NCI-H2196 treated with DMSO at 0.1 percent for 48 hours (cell line): ENCODE measurements around the gene PRSS8.
"Not testable (repeated sequence)": the region's sequence is repeated elsewhere in the genome, so short reads cannot be mapped to it uniquely, and the experiment has no call there.

Source experiments
- DNase-seq: peaks from one replicate; lab custom pipeline; 2025; ENCODE audit not compliant: unreplicated experiment; lab: John Stamatoyannopoulos, UW

Gene PRSS8

GRCh38 chr16:31135535-31136286 lies at the start of gene PRSS8:
PRSS8 (minus strand) TSS chr16:31135727; CDS start chr16:31135498, 229 bp downstream.
- DNase-seq: peak; percentile 24

GRCh38 chr16:31184888-31185287 lies 49.4 kb upstream of the PRSS8 start:
- DNase-seq: no peak

DNA sequence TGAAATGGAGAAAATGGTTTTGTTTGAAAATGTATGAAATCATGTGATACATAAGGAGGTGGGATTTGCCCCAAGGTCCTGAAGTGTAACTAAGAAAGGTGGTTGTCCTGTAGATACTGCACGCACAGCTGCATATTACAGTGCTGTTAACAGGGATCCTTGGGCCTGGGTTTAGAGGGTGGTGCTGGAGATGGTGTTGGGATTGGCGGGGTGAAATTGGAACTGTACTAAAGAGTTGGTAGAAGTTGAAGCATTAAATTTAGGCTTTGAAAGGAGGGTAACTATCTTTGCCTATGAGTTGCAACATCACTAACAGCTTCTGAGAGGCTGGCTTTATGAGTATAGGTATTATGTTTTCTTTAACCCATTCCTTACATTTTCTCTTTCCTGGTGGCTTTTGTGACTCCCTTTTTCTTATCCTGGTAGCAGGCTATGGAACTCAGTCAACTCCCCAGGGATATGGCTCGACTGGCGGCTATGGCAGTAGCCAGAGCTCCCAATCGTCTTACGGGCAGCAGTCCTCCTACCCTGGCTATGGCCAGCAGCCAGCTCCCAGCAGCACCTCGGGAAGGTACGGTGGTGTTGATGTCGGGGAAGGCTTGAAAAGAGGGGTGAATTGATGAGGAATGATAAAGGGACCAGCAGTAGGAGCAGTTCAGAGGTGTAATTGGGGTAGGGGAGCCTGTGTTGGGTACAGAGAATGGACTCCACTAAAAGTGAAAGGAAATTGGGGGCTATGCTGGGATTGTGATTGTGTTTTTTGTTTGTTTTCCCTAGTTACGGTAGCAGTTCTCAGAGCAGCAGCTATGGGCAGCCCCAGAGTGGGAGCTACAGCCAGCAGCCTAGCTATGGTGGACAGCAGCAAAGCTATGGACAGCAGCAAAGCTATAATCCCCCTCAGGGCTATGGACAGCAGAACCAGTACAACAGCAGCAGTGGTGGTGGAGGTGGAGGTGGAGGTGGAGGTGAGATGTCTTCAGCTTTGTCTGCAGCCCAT lies 48.2 kb upstream of the PRSS8 start:
- DNase-seq: no peak

- DNase-seq: no peak
Measured at GRCh38 chr16:31182391-31182790, 46.9 kb upstream of the PRSS8 start.

DNA sequence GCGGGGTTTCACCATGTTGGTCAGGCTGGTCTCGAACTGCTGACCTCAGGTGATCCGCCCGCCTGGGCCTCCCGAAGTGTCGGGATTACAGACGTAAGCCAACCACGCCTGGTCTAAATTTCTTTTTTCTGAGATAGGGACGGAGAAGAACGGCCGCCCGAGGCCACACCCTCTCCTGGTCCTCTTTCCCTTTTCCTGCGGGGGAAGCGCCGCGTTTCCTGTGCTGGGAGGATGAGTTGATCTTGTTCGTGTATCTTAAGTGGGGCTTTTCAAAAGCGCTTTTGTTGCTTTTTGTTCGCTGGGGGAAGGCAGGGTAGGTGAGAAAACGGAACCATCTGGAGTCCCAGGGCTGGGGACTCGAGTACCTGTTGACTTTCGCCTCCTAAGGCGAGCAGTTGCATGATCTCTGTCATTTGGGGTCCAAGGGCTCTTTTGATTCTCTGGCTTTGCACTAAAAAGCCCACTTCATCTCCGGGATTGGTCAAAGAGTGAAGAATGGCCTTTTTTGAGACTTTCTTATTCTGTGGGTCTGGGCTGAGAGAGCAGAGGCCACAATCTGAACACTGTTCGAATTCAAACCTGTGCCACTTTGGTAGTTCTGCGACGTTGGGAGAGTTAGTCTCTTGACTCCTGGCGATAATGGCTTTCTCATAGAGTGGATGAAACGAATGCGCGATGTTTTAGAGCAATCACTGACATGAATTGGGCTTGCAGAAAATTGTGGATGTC lies 45.7 kb upstream of the PRSS8 start:
- DNase-seq: no peak

DNA sequence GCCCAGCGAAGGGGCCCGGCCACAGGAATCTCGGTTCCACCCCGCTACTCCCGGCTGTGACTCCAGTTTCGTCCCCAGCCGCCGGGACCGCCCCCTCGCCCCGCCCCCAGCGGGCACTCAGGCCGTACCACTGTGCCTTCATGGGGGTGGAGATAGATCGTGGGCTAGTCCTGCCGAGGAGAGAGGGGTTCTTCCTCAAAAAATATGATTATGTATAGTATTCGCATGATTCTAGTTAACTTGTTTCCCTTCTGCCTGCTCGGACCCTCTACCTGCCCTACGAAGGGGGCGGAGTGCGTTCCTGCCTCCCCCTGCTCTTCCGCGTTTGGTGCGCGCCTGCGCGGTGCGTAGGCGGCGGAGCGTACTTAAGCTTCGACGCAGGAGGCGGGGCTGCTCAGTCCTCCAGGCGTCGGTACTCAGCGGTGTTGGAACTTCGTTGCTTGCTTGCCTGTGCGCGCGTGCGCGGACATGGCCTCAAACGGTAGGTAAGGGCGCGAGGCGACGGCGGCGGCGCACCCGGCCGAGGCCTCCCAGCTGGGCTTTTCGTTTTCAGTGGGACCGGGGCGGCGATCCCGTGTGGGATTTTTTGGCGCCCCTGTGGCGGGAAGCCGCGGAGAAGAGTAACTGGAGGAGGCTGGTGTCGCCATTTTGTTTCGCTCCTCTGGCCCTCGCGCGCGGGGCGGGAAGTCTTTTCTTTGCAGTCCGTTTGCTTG lies 44.4 kb upstream of the PRSS8 start, which contains the start of gene FUS:
Gene FUS, plus strand, starts transcription at position 393 of the 713 bp plus-strand sequence. Its CDS starts 76 bp downstream, at position 469.
- peak; percentile 57 for DNase-seq

DNA sequence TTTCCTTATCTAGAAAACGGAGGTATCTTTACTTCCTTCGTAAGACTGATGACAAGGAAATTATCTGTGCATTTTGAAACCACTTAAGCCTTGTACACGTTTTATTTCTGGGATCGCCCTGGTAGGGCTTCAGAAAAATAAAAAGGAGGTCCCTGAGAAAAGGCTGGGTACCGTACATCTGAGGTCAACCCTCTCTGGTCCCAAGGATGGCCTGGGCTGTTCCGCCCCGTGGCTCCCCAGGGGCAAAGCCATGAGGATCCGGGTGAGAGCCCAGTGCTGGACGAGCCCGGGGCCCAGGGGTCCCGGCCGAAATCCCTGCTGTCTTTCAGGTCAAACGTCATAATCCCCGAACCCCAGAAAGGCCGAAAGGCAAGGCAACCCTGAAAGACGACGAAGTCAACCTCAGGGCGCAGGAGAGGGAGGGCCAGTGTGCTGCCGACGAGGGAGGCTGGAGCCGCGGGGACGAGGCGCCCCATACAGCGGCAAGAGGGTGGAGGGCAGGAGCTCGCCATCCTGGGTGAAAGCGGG lies 43.8 kb upstream of the PRSS8 start:
- DNase-seq: no peak

DNA sequence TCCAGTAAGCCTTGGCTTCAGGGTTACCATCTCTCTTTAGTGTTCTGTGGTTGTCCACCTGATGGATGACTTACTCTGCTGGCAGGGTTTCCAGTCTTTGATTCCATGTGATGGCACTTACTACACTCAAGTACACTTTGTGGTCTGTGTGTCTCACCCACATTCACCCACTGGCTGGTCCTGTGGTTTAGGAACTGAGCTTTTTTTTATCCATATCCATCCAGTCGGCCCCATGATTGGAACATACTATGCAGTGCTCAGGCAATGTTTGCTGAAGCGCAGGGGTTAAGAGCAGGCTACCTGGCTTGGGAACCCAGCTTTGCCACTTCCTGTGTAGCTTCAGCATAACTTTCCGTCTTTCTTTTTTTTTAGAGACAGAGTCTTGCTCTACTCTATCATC lies 41.6 kb upstream of the PRSS8 start:
- DNase-seq: peak; percentile 28

- not testable (repeated sequence) for DNase-seq
Measured at GRCh38 chr16:31170048-31170447, 34.5 kb upstream of the PRSS8 start.

DNA sequence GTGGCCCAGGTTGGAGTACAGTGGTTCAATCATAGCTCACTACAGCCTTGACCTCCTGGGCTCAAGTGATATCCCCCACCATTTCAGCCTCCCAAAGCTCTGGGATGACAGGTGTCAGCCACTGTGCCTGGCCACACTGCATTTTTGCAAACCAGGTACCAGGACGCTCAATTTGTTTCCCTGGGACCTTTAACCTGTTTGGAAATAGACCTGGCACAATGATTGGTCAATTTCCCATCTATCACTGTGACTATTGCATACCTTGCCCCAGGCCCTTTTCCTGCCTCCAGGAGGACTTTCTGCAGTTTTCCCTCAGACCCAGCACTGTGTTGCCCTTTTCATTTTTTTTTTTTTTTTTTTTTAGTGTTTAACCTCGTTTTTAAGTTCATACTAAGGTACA lies 33.3 kb upstream of the PRSS8 start:
- no peak for DNase-seq

DNA sequence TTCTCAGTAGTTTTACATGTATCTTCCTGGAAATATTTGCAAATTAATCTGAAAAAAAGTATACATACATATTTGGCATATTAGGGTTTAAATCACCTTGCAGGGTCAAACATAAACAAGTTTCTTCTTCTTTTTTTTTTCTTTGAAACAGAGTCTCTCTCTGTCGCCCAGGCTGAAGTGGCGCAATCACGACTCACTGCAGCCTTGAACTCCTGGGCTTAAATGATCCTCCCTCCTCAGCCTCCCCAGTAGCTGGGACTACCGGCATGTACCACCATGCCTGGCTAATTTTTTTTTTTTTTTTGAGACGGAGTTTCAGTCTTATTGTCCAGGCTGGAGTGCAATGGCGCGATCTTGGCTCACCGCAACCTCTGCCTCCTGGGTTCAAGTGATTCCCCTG lies 31.8 kb upstream of the PRSS8 start:
- DNase-seq: no peak

- DNase-seq: no peak
Measured at GRCh38 chr16:31157136-31157535, 21.6 kb upstream of the PRSS8 start.

- DNase-seq: not testable (repeated sequence)
Measured at GRCh38 chr16:31150976-31151375, 15.4 kb upstream of the PRSS8 start.

DNA sequence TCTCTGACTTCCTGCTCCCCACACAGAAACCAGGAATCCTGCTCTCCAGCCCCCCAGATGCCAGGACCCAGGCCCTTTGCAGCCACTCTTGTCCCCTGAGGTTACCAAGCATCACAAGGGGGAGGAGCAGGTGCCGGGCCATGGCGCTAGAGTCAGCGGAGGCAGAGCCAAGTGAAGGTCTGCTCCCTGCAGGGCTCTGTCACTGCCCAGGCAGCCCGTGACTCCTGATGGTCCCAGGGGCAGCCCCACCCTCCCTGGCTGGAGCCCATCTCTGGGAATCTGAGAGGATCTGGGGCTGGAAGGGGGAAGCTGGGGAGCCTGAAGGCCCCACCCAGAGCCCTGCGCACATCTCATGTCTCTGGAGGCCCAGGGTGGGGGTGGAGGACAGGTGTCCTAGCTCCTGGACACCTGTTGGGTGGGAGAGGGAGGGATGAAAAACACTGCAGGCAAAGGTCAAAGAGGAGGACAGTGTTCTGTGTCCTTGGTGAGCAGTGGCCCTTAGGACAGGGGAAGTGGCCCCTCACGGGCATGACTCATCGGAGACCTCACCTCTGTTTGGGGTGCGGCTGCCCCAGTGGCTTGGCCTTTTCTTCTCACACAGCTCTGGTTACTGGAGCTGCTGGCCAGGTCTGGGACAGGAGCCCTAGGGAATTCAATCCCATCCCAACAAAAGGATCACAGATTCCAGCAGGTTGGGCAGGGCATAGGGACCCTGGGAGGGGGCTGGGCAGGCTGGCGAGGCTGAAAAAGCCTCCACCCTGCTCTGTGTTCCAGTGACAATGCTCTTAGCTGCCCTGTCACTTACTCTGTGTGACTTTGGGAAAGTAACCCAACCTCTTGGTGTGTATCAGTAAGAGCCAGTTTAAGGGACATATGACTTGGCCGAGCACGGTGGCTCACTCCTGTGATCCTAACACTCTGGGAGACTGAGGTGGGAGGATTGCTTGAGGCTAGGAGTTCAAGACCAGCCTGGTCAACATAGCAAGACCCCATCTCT lies 14.7 kb upstream of the PRSS8 start, which contains the start of gene PRSS36:
Gene PRSS36, minus strand, starts transcription at position 173 of the 997 bp plus-strand sequence. Its CDS starts 31 bp downstream, at position 142.
- DNase-seq: no peak

DNA sequence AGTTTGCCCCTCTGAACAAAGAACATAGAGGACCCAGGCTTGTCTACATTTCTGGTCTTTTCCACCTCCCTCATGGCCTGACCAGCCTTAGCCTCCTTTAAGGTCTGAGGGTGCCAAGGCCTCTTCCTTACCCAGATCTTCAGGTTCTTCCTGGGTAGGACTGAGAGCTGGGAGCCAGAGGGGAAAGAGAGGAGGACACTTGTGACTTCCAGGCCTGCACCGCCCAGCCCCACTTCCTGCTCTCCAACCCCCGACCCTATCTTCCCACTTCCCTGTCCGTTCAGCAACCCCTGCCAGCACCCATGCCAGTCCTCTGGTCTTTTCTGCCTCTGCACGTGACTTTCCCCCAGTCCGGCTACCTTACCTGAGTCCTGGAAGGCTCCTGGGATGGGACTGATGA lies 13.8 kb upstream of the PRSS8 start:
- no peak for DNase-seq

DNA sequence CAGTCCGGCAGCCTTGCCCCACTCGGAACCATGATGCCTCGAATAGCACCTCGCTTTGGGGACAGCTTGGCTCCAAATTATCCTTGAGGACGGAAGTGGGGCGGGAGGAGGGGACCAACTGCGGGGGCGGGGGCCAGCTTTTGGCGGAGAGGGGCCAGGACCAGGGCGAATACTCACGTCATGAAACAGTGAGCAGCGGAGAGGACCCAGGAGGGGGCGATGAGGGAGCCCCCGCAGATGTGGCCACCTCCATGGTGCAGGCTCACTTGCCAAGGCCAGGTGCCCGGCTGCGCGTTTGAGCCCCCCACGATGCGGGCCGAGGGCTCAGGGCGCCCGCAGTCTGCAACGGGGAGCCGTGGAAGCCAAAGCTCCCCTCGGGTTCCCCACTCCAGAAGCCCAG lies 13.4 kb upstream of the PRSS8 start:
- DNase-seq: no peak

DNA sequence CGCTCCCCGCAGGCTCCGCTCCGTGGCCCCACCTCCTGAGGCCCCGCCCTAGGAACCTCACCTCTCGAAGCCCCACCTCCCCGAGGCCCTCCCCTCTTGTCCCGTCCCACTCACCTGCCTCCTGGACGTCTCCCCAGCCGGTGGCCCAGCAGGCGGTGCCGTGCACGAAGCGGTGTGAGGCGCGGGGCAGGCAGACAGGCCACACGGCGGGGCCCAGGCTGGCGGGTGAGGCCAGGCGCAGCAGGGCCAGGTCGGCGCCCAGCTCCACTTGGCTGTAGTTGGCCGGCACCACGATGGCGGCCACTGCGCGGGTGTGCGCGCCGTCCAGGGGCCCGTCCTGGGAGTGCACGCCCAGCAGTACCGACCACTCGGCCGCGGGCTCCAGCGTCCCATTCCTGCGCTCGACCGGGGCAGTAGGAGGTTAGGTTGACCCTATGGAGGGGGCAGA lies 12.8 kb upstream of the PRSS8 start:
- DNase-seq: no peak

DNA sequence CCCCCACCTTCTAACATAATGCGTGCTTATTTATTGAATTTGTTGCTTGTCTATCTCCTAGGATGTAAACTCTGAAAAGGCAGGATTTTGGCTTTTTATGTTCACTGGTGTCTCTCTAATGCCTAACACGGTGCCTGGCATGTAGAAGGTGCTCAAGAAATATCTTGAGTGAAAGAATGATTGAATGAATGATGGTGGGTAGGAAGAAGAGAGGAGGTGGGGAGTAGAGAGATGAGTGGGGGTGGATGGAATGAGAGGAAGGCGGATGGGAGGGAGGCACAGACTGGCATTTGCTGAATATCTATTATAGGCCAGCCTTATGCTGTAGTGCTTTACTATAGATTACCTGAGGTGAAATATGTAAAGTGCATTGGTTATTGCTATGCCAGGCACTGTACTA lies 12.0 kb upstream of the PRSS8 start:
- DNase-seq: no peak
